GM19238 (cell line): ENCODE measurements around the gene CT45A9.
"Not testable (repeated sequence)": the region's sequence is repeated elsewhere in the genome, so short reads cannot be mapped to it uniquely, and the experiment has no call there.

ENCODE experiments used
- DNase-seq: peaks from one replicate; pipeline ENCODE4 v3.0.0; 2011; ENCODE audit warnings: low spot score; ENCODE audit not compliant: insufficient read length

CT45A9 gene

GRCh38 chrX:135871712-135872111 is at the start of gene CT45A9:
CT45A9 (minus strand) TSS chrX:135871812; CDS start chrX:135868061, 3,751 bp downstream.
- not testable (repeated sequence) for DNase-seq

GRCh38 chrX:135920516-135920915 is 48.9 kb upstream of the CT45A9 start:
- DNase-seq: not testable (repeated sequence)

DNA sequence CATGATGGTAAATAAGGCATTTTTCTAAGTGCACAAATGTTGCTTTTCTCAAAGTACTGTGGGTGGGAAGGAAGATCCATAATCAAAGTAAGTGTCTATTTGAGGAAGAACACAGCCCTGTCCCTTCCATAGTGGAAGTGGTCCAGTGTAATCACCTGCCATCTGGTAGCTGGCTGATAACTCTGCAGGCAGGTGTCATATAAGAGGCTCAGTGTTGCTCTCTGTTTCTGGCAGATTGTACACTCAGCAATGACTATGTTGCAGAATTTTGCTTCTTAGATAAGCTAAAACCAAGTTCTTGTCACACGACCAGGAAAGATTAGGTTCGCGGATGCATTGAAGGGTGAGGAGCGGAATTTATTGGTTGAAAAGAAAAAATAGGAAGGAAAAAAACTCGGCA is 42.8 kb upstream of the CT45A9 start:
- no peak for DNase-seq

- DNase-seq: no peak
Observed at GRCh38 chrX:135910251-135910650, 38.6 kb upstream of the CT45A9 start.

DNA sequence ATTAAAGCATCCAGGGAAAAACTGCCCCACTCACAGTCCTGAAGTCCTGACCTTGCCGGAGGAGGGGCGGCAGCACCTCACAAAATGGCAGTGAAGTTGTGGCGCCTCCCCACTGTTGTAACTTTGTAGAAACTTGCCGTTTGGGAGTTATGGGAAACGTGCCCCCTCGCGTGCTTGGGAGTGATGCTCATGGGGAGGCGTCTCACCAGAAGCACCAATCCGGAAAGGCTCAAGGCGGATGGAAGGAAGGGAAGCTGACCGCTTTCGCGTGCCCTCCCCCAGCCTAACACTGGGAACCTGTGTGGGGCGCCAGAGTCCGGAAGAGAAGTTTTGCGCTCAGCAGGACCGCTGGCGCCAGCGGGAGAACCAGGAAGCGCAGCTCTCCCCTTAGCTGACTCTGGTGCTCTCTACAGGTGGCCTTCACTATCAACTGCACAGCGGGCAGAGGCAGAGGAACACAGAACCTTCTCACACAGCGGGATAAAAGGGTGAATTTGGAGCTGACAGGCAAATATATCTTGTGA is 21.7 kb upstream of the CT45A9 start, which contains the start of the genes CT45A10 and SAGE1:
TSS of gene CT45A10 (minus strand) at position 151 of the 524 bp plus-strand sequence. CDS start 8,100 bp downstream, outside the sequence.
TSS of gene SAGE1 (plus strand) at position 423 of the 524 bp plus-strand sequence. CDS start 2,527 bp downstream, outside the sequence.
- no peak for DNase-seq

- no peak for DNase-seq
Observed at GRCh38 chrX:135892781-135893180, 21.2 kb upstream of the CT45A9 start.

DNA sequence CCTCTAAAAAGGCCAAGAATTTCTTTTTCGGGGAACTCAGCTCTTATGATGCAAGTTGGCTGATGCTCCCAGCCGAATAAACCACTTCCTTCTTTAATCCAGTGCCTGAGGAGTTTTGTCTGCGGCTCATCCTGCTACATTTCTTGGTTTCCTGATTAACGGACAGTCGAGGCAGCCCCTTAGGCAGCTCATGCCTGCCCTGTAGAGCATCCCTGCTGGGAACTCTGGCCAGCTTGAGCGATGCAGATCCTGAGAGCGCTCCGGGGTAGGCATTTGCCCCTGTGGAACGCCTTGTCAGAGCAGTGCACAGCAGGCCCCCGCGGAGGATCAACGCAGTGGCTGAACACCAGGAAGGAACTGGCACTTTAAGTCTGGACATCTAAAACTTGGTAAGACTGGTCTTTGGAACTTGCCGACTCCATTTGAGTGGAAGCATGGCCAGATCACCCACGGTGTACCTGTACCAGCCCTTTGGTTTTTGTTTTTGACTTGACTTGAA is 18.5 kb upstream of the CT45A9 start:
- no peak for DNase-seq

DNA sequence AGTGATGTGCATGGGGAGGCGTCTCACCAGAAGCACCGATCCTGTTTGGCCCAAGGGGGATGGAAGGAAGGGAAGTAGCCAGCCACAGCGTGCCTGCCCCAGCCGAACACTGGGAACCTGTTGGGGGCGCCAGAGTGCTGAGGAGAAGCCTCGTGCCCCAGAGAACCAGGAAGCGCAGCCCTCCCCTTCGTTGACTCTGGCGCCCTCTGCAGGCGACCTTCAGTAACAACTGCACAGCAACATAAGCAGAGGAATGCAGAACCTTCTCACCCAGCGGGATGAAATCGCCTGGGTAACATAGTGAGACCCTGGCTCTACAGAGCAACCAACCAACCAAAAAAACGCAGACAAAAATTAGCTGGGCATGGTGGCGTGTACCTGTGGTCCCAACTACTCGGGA is 17.4 kb upstream of the CT45A9 start:
- not testable (repeated sequence) for DNase-seq

- not testable (repeated sequence) for DNase-seq
Observed at GRCh38 chrX:135888230-135888629, 16.6 kb upstream of the CT45A9 start.

- not testable (repeated sequence) for DNase-seq
Observed at GRCh38 chrX:135882741-135883140, 11.1 kb upstream of the CT45A9 start.

DNA sequence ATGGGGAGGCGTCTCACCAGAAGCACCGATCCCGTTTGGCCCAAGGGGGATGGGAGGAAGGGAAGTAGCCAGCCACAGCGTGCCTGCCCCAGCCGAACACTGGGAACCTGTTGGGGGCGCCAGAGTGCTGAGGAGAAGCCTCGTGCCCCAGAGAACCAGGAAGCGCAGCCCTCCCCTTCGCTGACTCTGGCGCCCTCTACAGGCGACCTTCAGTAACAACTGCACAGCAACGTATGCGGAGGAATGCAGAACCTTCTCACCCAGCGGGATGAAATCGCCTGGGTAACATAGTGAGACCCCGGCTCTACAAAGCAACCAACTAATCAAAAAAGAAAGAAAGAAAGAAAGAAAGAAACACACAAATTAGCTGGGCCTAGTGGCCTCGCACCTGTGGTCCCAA is 17.2 kb downstream of the CT45A9 start, which contains the start of gene CT45A8:
TSS of gene CT45A8 (minus strand) at position 101 of the 400 bp plus-strand sequence. CDS start 3,755 bp downstream, outside the sequence.
- not testable (repeated sequence) for DNase-seq

DNA sequence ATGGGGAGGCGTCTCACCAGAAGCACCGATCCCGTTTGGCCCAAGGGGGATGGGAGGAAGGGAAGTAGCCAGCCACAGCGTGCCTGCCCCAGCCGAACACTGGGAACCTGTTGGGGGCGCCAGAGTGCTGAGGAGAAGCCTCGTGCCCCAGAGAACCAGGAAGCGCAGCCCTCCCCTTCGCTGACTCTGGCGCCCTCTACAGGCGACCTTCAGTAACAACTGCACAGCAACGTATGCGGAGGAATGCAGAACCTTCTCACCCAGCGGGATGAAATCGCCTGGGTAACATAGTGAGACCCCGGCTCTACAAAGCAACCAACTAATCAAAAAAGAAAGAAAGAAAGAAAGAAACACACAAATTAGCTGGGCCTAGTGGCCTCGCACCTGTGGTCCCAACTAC is 34.4 kb downstream of the CT45A9 start, which contains the start of gene CT45A7:
TSS of gene CT45A7 (minus strand) at position 101 of the 400 bp plus-strand sequence. CDS start 3,747 bp downstream, outside the sequence.
- not testable (repeated sequence) for DNase-seq

- DNase-seq: not testable (repeated sequence)
Observed at GRCh38 chrX:135819912-135820311, 51.7 kb downstream of the CT45A9 start, which contains the start of gene CT45A2. CT45A2 (minus strand) TSS chrX:135820012; CDS start chrX:135816265, 3,747 bp downstream.
